Activated CD4-positive, alpha-beta T cell treated with anti-CD3 and anti-CD28 coated beads, Interleukin-2, amount 10 ng/mL, durations not matched to agents 24 days and 14 days (primary cell): ENCODE results near the gene ADRA2C. TPM values are rescaled to one million over a fixed set of nuclear protein-coding genes. Genes with fewer than 3 reads are reported as not detected.

Experiments used
- total RNA-seq: library from RNA; stranded (reverse); gene quantifications from 2 replicates; pipeline ENCODE4 v1.2.3, GENCODE V29; 2022

ADRA2C gene
- total RNA-seq, 1 donor from 2014 or later: not detected

Other genes starting within 250 kb of the ADRA2C start
- 76.1 and 81.6 TPM in 2 replicates for gene LRPAP1, start 234.0 kb upstream of the ADRA2C start, total RNA-seq